Right lobe of liver (tissue), 4 donors: Measurements from ENCODE around the gene UBE2E2.

Source experiments
- CTCF ChIP-seq, 4 donors: fragments of 200-600 bp in 3 of 4; fragments of 450-650 bp in 1 of 4; IDR thresholded peaks; one replicate each; pipeline versions ENCODE4 v1.5.1 to v1.8.0; 2016 to 2022; ENCODE audit warnings: antibody characterized with exemption in 4 of 4, mild to moderate bottlenecking in 2 of 4
- POLR2A ChIP-seq: fragments of 450-650 bp; IDR thresholded peaks from one replicate; pipeline ENCODE4 v1.6.1; 2017; ENCODE audit warnings: antibody characterized with exemption, mild to moderate bottlenecking
- donor health status: DM: no; HTN: no; CAD: no.
- donor health status: DM: no; HTN: no; CAD: no.
- donor health status: DM: no; HTN: yes; CAD: no.

DNA sequence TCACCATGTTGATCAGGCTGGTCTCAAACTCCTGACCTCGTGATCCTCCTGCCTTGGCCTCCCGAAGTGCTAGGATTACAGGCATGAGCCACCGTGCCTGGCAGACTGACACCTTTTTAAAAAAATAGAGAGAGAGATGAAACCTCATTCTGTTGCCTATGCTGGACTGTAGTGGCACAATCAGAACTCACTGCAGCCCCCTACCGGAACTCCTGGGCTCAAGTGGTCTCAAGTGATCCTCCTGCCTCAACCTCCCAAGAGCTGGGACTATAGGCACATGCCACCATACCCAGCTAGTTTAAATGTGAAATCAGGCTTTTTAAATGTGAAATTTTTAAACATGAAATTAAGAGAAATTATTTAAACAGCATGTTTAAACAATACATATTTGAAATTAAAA lies 337.5 kb downstream of the UBE2E2 start:
- TF ChIP-seq CTCF (IDR thresholded peaks at IDR 0.05): no peak
- TF ChIP-seq POLR2A: no peak
